ENCODE results near the gene ASF1B.

- no peak for TF ChIP-seq CTCF (IDR thresholded peaks at IDR 0.05)
- TF ChIP-seq POLR2A (IDR thresholded peaks at IDR 0.05): no peak
Observed at GRCh38 chr19:14164724-14165493, 28.5 kb upstream of the ASF1B start.

Measured in adrenal gland (tissue), 5 donors.